Mesendoderm (in vitro differentiated cells): ENCODE results near the gene MEIOSIN.

Experiments used
- DNase-seq: peaks from one replicate; pipeline ENCODE4 v3.0.0; 2013
- H2AK5ac ChIP-seq: 2 replicates; pipeline ENCODE4 v1.6.1; 2013; ENCODE audit warnings: low read length, inconsistent platforms
- H2BK120ac ChIP-seq: 2 replicates; pipeline ENCODE4 v1.6.1; 2013; ENCODE audit warnings: low read depth, mild to moderate bottlenecking, low read length, moderate library complexity, mixed read lengths
- H2BK15ac ChIP-seq: replicated peaks from 2 replicates; pipeline ENCODE4 v1.6.1; 2013; ENCODE audit warnings: low read depth, mild to moderate bottlenecking, moderate library complexity
- H2BK5ac ChIP-seq: 2 replicates; pipeline ENCODE4 v1.6.1; 2013; ENCODE audit warnings: low read length, inconsistent platforms
- H3K18ac ChIP-seq: 2 replicates; pipeline ENCODE4 v1.6.1; 2013; ENCODE audit warnings: mild to moderate bottlenecking, low read length, mixed read lengths
- H3K23ac ChIP-seq: one replicate; pipeline ENCODE4 v1.6.1; 2013; ENCODE audit warnings: low read length
- H3K27ac ChIP-seq: 2 replicates; pipeline ENCODE4 v1.5.1; 2013; ENCODE audit warnings: low read depth, mild to moderate bottlenecking, inconsistent platforms, low read length, moderate library complexity
- H3K27me3 ChIP-seq: 2 replicates; pipeline ENCODE4 v1.6.1; 2013; ENCODE audit warnings: low read length, control low read depth, mild to moderate bottlenecking, inconsistent platforms; ENCODE audit not compliant: insufficient read depth, poor library complexity
- H3K36me3 ChIP-seq: 2 replicates; pipeline ENCODE4 v1.6.1; 2013; ENCODE audit warnings: low read length, inconsistent platforms; ENCODE audit not compliant: control insufficient read depth, insufficient read depth
- H3K4ac ChIP-seq: one replicate; pipeline ENCODE4 v1.6.1; 2013; ENCODE audit warnings: low read depth, mild to moderate bottlenecking, low read length, moderate library complexity
- H3K4me1 ChIP-seq: 2 replicates; pipeline ENCODE4 v1.6.1; 2013; ENCODE audit warnings: low read depth, low read length, inconsistent platforms; ENCODE audit not compliant: control insufficient read depth
- H3K4me2 ChIP-seq: 2 replicates; pipeline ENCODE4 v1.6.1; 2013; ENCODE audit warnings: low read length
- H3K4me3 ChIP-seq: 2 replicates; pipeline ENCODE4 v1.5.1; 2013; ENCODE audit warnings: mild to moderate bottlenecking, low read length
- H3K56ac ChIP-seq: one replicate; pipeline ENCODE4 v1.6.1; 2013; ENCODE audit warnings: low read length
- H3K79me1 ChIP-seq: 2 replicates; pipeline ENCODE4 v1.6.1; 2013; ENCODE audit warnings: low read length, inconsistent platforms
- H3K79me2 ChIP-seq: 2 replicates; pipeline ENCODE4 v1.6.1; 2013; ENCODE audit warnings: mild to moderate bottlenecking, low read length; ENCODE audit not compliant: control insufficient read depth, insufficient read depth
- H3K9ac ChIP-seq: 2 replicates; pipeline ENCODE4 v1.6.1; 2013; ENCODE audit warnings: low read length, inconsistent platforms
- H4K5ac ChIP-seq: one replicate; pipeline ENCODE4 v1.6.1; 2013; ENCODE audit warnings: low read length
- H4K8ac ChIP-seq: one replicate; pipeline ENCODE4 v1.6.1; 2013; ENCODE audit warnings: low read depth, mild to moderate bottlenecking, control low read depth, low read length, moderate library complexity
- WGBS: extraction: QIAGEN DNeasy Blood & Tissue Kit; methylation state at CpG from one replicate; pipeline ENCODE4 v1.1.7; 2013; ENCODE audit warnings: low lambda C conversion rate, missing lambda C conversion rate; ENCODE audit not compliant: insufficient coverage; ENCODE audit errors: extremely low coverage; 5-methylcytosine and 5-hydroxymethylcytosine counted together

The MEIOSIN gene

GRCh38 chr19:45792470-45793177, 59.4 kb downstream of the MEIOSIN start, which contains the start of gene DMWD:
Gene DMWD, minus strand, starts transcription at chr19:45792845. Its CDS starts 89 bp downstream, at chr19:45792756.
- Histone ChIP-seq H3K27ac (peak within 1 kb of the TSS; percentile 66), H3K18ac (peak within 1 kb of the TSS; percentile 77), H3K4me2 (peak within 1 kb of the TSS; percentile 85), H2AK5ac (peak within 1 kb of the TSS; percentile 51), H3K27me3 (no peaks in the 10 kb centered on the region), H3K36me3 (peaks cover 13% of the 10 kb centered on the region), H3K9ac (peak within 1 kb of the TSS; percentile 93), H4K5ac (no peak within 1 kb of the TSS), H3K79me2 (peaks cover 6% of the 10 kb centered on the region), H3K4me3 (peak within 1 kb of the TSS; percentile 94), H4K8ac (peak within 1 kb of the TSS; percentile 100), H3K4me1 (peaks cover 3% of the 10 kb centered on the region), H3K79me1 (peaks cover 15% of the 10 kb centered on the region), H2BK5ac (no peak within 1 kb of the TSS), H2BK15ac (no peak within 1 kb of the TSS), H2BK120ac (peak within 1 kb of the TSS; percentile 34), H3K56ac (peak within 1 kb of the TSS; percentile 98), H3K23ac (no peak within 1 kb of the TSS), H3K4ac (peak within 1 kb of the TSS; percentile 93)
- peak; percentile 99 for DNase-seq
- WGBS = no CpG with 5 or more reads among the region's 86 CpGs

GRCh38 chr19:45793178-45793564, 59.9 kb downstream of the MEIOSIN start:
- peaks cover 15% of the 10 kb centered on the region for H3K79me1 ChIP-seq
- no peak overlapping the region for H3K18ac ChIP-seq
- H3K23ac ChIP-seq = no peak overlapping the region
- H4K8ac ChIP-seq = no peak overlapping the region
- H3K4ac ChIP-seq = no peak overlapping the region
- H3K79me2 ChIP-seq = peaks cover 6% of the 10 kb centered on the region
- H3K9ac ChIP-seq = no peak overlapping the region
- H3K36me3 ChIP-seq = peaks cover 11% of the 10 kb centered on the region
- H2BK5ac ChIP-seq = no peak overlapping the region
- DNase-seq = no peak
- no peak overlapping the region for H3K4me2 ChIP-seq
- no peaks in the 10 kb centered on the region for H3K27me3 ChIP-seq
- H3K27ac ChIP-seq = no peak overlapping the region
- H4K5ac ChIP-seq = no peak overlapping the region
- no peak overlapping the region for H2BK120ac ChIP-seq
- H2BK15ac ChIP-seq = no peak overlapping the region
- H3K56ac ChIP-seq = no peak overlapping the region
- H3K4me1 ChIP-seq = peaks cover 3% of the 10 kb centered on the region
- H2AK5ac ChIP-seq = no peak overlapping the region
- no peak overlapping the region for H3K4me3 ChIP-seq
- WGBS = no CpG with 5 or more reads among the region's 3 CpGs

GRCh38 chr19:45793876-45794275, 60.6 kb downstream of the MEIOSIN start:
- H2BK5ac ChIP-seq = no peak overlapping the region
- H3K9ac ChIP-seq = no peak overlapping the region
- H3K4me3 ChIP-seq = no peak overlapping the region
- no peak for DNase-seq
- H3K56ac ChIP-seq = peak overlapping the region; percentile 15
- peaks cover 6% of the 10 kb centered on the region for H3K79me2 ChIP-seq
- WGBS = no CpG with 5 or more reads among the region's 6 CpGs
- no peak overlapping the region for H2BK15ac ChIP-seq
- no peak overlapping the region for H3K4ac ChIP-seq
- H2AK5ac ChIP-seq = no peak overlapping the region
- H3K36me3 ChIP-seq = peaks cover 9% of the 10 kb centered on the region
- H4K8ac ChIP-seq = no peak overlapping the region
- H4K5ac ChIP-seq = no peak overlapping the region
- H2BK120ac ChIP-seq = no peak overlapping the region
- peaks cover 15% of the 10 kb centered on the region for H3K79me1 ChIP-seq
- H3K23ac ChIP-seq = no peak overlapping the region
- H3K27me3 ChIP-seq = no peaks in the 10 kb centered on the region
- peaks cover 3% of the 10 kb centered on the region for H3K4me1 ChIP-seq
- H3K18ac ChIP-seq = no peak overlapping the region
- no peak overlapping the region for H3K4me2 ChIP-seq
- no peak overlapping the region for H3K27ac ChIP-seq

- no peak overlapping the region for H3K9ac ChIP-seq
- no peak overlapping the region for H3K23ac ChIP-seq
- peaks cover 6% of the 10 kb centered on the region for H3K79me2 ChIP-seq
- H4K8ac ChIP-seq = no peak overlapping the region
- peaks cover 13% of the 10 kb centered on the region for H3K79me1 ChIP-seq
- no peak overlapping the region for H3K56ac ChIP-seq
- no CpG with 5 or more reads among the region's 2 CpGs for WGBS
- H3K27me3 ChIP-seq = no peaks in the 10 kb centered on the region
- H3K27ac ChIP-seq = no peak overlapping the region
- no peak overlapping the region for H2BK15ac ChIP-seq
- no peak overlapping the region for H3K4me2 ChIP-seq
- no peak overlapping the region for H3K4ac ChIP-seq
- H3K4me1 ChIP-seq = peaks cover 3% of the 10 kb centered on the region
- no peak overlapping the region for H4K5ac ChIP-seq
- no peak overlapping the region for H3K4me3 ChIP-seq
- H2AK5ac ChIP-seq = no peak overlapping the region
- no peak for DNase-seq
- H3K36me3 ChIP-seq = peaks cover 2% of the 10 kb centered on the region
- no peak overlapping the region for H2BK120ac ChIP-seq
- no peak overlapping the region for H3K18ac ChIP-seq
- no peak overlapping the region for H2BK5ac ChIP-seq
These were observed 61.4 kb downstream of the MEIOSIN start for GRCh38 chr19:45794627-45795026.

GRCh38 chr19:45798995-45799517, 65.8 kb downstream of the MEIOSIN start:
- no peak overlapping the region for H3K4ac ChIP-seq
- H3K79me2 ChIP-seq = no peaks in the 10 kb centered on the region
- no peaks in the 10 kb centered on the region for H3K27me3 ChIP-seq
- no peak overlapping the region for H3K27ac ChIP-seq
- no peak overlapping the region for H3K9ac ChIP-seq
- WGBS = no CpG with 5 or more reads among the region's 10 CpGs
- H4K8ac ChIP-seq = no peak overlapping the region
- H3K18ac ChIP-seq = no peak overlapping the region
- no peaks in the 10 kb centered on the region for H3K36me3 ChIP-seq
- no peak overlapping the region for H3K4me2 ChIP-seq
- H2BK5ac ChIP-seq = no peak overlapping the region
- H2BK120ac ChIP-seq = no peak overlapping the region
- H4K5ac ChIP-seq = no peak overlapping the region
- H3K4me3 ChIP-seq = no peak overlapping the region
- no peak overlapping the region for H3K23ac ChIP-seq
- no peak overlapping the region for H3K56ac ChIP-seq
- no peak overlapping the region for H2AK5ac ChIP-seq
- peak; percentile 54 for DNase-seq
- no peak overlapping the region for H2BK15ac ChIP-seq
- H3K79me1 ChIP-seq = no peaks in the 10 kb centered on the region
- no peaks in the 10 kb centered on the region for H3K4me1 ChIP-seq
